OCI-LY7 (cell line): ENCODE measurements around the gene SCGB1D1. TPM values are rescaled to one million over a fixed set of nuclear protein-coding genes. Genes with fewer than 3 reads are reported as not detected.

Source experiments
- Bru-seq: library from RNA; stranded (reverse); fragments of 400-500 nt; gene quantifications from one replicate; lab custom pipeline; 2021; lab: Mats Ljungman, UMichigan
- BruChase-seq, 2 experiments: library from RNA; stranded (reverse); fragments of 400-500 nt; gene quantifications; one replicate each; lab custom pipeline; 2021; lab: Mats Ljungman, UMichigan
- BruUV-seq: library from RNA; stranded (reverse); fragments of 400-500 nt; replicated peaks from 2 replicates; lab custom pipeline; 2021; lab: Mats Ljungman, UMichigan
- CTCF ChIA-PET: fragments of 300-600 bp; sonication (Branson Sonifier 250); formaldehyde crosslinking; loops from one replicate; lab custom pipeline; 2022; ENCODE audit warnings: antibody characterized with exemption; ENCODE audit not compliant: unreplicated experiment; lab: Charles Lee
- POLR2A ChIA-PET: fragments of 300-600 bp; sonication (Branson Sonifier 250); formaldehyde crosslinking; loops from one replicate; lab custom pipeline; 2022; ENCODE audit warnings: antibody characterized with exemption; lab: Charles Lee
- DNase-seq: peaks from one replicate; pipeline ENCODE4 v3.0.0-alpha.2; 2015; ENCODE audit warnings: low spot score
- H2AFZ ChIP-seq: fragments of 200-600 bp; sonication (generic), shearing (Covaris generic); 2 replicates; pipeline ENCODE4 v1.6.1; 2014; ENCODE audit warnings: mild to moderate bottlenecking, antibody characterized with exemption, low read length, moderate library complexity
- H3K27ac ChIP-seq: fragments of 200-600 bp; sonication (generic); 2 replicates; pipeline ENCODE4 v1.5.1; 2014; ENCODE audit warnings: mixed run types, low read depth, mild to moderate bottlenecking, moderate library complexity, low read length, inconsistent platforms; ENCODE audit not compliant: poor library complexity, severe bottlenecking
- H3K36me3 ChIP-seq: fragments of 200-600 bp; sonication (generic); 2 replicates; pipeline ENCODE4 v1.6.1; 2014; ENCODE audit warnings: mild to moderate bottlenecking, antibody characterized with exemption, low read length, moderate library complexity, mixed read lengths; ENCODE audit not compliant: insufficient read depth
- H3K4me1 ChIP-seq: fragments of 200-600 bp; sonication (generic); 2 replicates; pipeline ENCODE4 v1.5.1; 2014; ENCODE audit warnings: mild to moderate bottlenecking, low read length; ENCODE audit not compliant: insufficient read depth, poor library complexity, severe bottlenecking
- H3K4me2 ChIP-seq: fragments of 200-600 bp; sonication (generic); 2 replicates; pipeline ENCODE4 v1.6.1; 2014; ENCODE audit warnings: mild to moderate bottlenecking, low read length
- H3K4me3 ChIP-seq: fragments of 200-600 bp; sonication (generic); 2 replicates; pipeline ENCODE4 v1.5.1; 2014; ENCODE audit warnings: mild to moderate bottlenecking, low read depth, low read length; ENCODE audit not compliant: poor library complexity, severe bottlenecking
- H3K79me2 ChIP-seq: fragments of 200-600 bp; sonication (generic); 2 replicates; pipeline ENCODE4 v1.6.1; 2016; ENCODE audit warnings: low read depth, mild to moderate bottlenecking, low read length, moderate library complexity, mixed read lengths; ENCODE audit not compliant: insufficient read depth
- H3K9me2 ChIP-seq: fragments of 200-600 bp; sonication (generic); 2 replicates; pipeline ENCODE4 v1.6.1; 2016; ENCODE audit warnings: mild to moderate bottlenecking, low read length, mixed read lengths; ENCODE audit not compliant: insufficient read depth
- H3K9me3 ChIP-seq: fragments of 200-600 bp; sonication (generic); 2 replicates; pipeline ENCODE4 v1.6.1; 2014; ENCODE audit warnings: mild to moderate bottlenecking, mixed run types, low read length, mixed read lengths
- H4K20me1 ChIP-seq: fragments of 200-600 bp; sonication (generic); 2 replicates; pipeline ENCODE4 v1.6.1; 2014; ENCODE audit warnings: mild to moderate bottlenecking, antibody characterized with exemption, low read length, moderate library complexity, mixed read lengths; ENCODE audit not compliant: insufficient read depth
- EZH2phosphoT487 ChIP-seq: fragments of 200-600 bp; sonication (generic); IDR thresholded peaks from 2 replicates; pipeline ENCODE4 v1.6.1; 2018; ENCODE audit warnings: low read depth, borderline replicate concordance, mild to moderate bottlenecking, mixed run types, antibody characterized with exemption, low read length, moderate library complexity, mixed read lengths
- intact Hi-C: fragments of 100-400 bp; cut with micrococcal nuclease; formaldehyde crosslinking; loops from one replicate; pipeline ENCODE4 v1.10.0; 2022; ENCODE audit not compliant: unreplicated experiment
- long read RNA-seq: library from polyadenylated mRNA; stranded (forward); transcript quantifications from one replicate; pipeline ENCODE4 v2.0.0, GENCODE V29; 2022
- total RNA-seq, 2 experiments: library from RNA; depleted of rRNA in 1 of 2; stranded (reverse); fragments of >200 nt in 1 of 2; shearing (Covaris generic) in 1 of 2; gene quantifications; 2 replicates each; pipeline ENCODE4 v1.2.3, GENCODE V29; 2014 to 2022
- TF ChIP-seq, protein P1 (sequence below): fragments of 200-600 bp; sonication (generic); conservative IDR thresholded peaks from 2 replicates; pipeline ENCODE4 v1.5.1; 2014; ENCODE audit warnings: mild to moderate bottlenecking, antibody characterized with exemption, low read length, moderate library complexity, mixed read lengths

SCGB1D1 gene, protein sequence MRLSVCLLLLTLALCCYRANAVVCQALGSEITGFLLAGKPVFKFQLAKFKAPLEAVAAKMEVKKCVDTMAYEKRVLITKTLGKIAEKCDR
- total RNA-seq (2014; rRNA removed; shearing (Covaris generic)), result not detected in 2 replicates
- not detected in 2 replicates for total RNA-seq (2022)
- Bru-seq, nascent RNA, result not detected
- BruChase-seq, experiment 1, labeled RNA remaining after a 6-hour chase, result percentile 15 among the genes with signal in this experiment
- BruChase-seq, experiment 2, labeled RNA remaining after a 2-hour chase, result not detected
- long read RNA-seq, partial matches to known transcripts, result 1 of 1 reads
- long read RNA-seq, other reads (novel, unspliced or antisense), result 0 of 1 reads

DNA sequence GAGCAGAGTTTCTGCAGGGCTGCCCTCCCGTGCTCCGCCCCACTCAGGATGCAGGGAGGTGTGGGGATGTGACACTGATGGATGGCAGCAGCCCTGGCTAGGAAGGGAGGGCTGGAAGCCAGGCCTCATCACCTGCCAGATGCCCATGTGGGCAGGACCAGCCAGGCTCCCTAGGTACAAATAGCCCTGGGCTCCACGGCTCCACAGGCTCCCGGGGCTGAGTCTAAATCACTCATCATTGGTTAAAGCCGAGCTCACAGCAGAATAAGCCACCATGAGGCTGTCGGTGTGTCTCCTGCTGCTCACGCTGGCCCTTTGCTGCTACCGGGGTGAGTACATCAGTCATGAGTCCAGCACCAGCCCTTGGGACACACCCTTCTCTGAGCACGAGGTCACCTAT, at the start of gene SCGB1D1:
Gene SCGB1D1, plus strand, starts transcription at position 206 of the 400 bp plus-strand sequence. Its CDS starts 69 bp downstream, at position 275.
- H3K9me2 ChIP-seq, result no peaks in the 10 kb centered on the region
- CTCF ChIA-PET, result no interaction called here
- no peak within 1 kb of the TSS for H3K4me2 ChIP-seq
- H3K4me1 ChIP-seq, result no peaks in the 10 kb centered on the region
- no TSS peak for BruUV-seq
- H3K79me2 ChIP-seq, result no peaks in the 10 kb centered on the region
- H3K4me3 ChIP-seq, result no peak within 1 kb of the TSS
- H3K27ac ChIP-seq, result no peak within 1 kb of the TSS
- no peaks in the 10 kb centered on the region for H4K20me1 ChIP-seq
- POLR2A ChIA-PET, result no interaction called here
- H2AFZ ChIP-seq, result no peak within 1 kb of the TSS
- H3K9me3 ChIP-seq, result no peaks in the 10 kb centered on the region
- TF ChIP-seq, protein P1, sequence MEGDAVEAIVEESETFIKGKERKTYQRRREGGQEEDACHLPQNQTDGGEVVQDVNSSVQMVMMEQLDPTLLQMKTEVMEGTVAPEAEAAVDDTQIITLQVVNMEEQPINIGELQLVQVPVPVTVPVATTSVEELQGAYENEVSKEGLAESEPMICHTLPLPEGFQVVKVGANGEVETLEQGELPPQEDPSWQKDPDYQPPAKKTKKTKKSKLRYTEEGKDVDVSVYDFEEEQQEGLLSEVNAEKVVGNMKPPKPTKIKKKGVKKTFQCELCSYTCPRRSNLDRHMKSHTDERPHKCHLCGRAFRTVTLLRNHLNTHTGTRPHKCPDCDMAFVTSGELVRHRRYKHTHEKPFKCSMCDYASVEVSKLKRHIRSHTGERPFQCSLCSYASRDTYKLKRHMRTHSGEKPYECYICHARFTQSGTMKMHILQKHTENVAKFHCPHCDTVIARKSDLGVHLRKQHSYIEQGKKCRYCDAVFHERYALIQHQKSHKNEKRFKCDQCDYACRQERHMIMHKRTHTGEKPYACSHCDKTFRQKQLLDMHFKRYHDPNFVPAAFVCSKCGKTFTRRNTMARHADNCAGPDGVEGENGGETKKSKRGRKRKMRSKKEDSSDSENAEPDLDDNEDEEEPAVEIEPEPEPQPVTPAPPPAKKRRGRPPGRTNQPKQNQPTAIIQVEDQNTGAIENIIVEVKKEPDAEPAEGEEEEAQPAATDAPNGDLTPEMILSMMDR, result no peak
- TF ChIP-seq EZH2phosphoT487, result no peak
- no peak for DNase-seq
- intact Hi-C loops, result no loop called here
- H3K36me3 ChIP-seq, result no peaks in the 10 kb centered on the region

DNA sequence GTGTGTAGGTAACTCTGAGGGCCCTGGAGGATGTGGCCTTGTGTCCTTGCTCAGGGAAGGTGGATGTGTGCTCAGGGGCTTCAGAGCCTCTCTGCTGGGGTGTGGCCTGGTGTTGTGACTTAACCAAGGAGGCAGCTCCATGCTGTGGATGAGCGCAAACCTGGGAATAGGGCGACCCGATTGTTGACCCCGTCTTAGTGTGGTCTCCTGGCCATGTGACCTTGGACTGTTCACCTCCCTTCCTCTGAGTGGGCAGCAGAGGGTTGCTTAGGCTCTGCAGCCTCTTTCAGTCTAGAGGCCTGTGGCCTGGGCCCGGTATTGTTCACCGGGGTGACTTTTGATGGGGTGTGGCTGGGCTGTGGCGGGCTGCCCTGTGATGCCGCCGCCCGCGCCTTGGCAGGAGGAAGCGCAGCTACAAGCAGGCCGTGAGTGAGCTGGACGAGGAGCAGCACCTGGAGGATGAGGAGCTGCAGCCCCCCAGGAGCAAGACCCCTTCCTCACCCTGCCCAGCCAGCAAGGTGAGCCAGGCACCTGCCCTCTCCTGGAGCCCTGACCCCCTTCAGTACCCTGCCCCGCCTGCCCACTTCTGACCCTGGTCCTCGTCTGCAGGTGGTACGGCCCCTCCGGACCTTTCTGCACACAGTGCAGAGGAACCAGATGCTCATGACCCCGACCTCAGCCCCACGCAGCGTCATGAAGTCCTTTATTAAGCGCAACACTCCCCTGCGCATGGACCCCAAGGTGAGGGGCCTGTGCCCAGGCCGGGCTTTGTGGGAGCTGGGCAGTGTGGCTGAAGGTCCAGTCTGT, 49.5 kb upstream of the SCGB1D1 start:
- CTCF ChIA-PET, result no interaction called here
- no peaks in the 10 kb centered on the region for H3K4me1 ChIP-seq
- peaks cover 100% of the 10 kb centered on the region for H3K36me3 ChIP-seq
- intact Hi-C loops, result no loop called here
- no peak for DNase-seq
- H3K27ac ChIP-seq, result no peak overlapping the region
- peaks cover 17% of the 10 kb centered on the region; the same call in 1 of the 2 replicates for H3K79me2 ChIP-seq
- POLR2A ChIA-PET, result no interaction called here
- H3K9me2 ChIP-seq, result no peaks in the 10 kb centered on the region
- no peak overlapping the region for H2AFZ ChIP-seq
- peaks cover 8% of the 10 kb centered on the region; the same call in 1 of the 2 replicates for H4K20me1 ChIP-seq
- H3K9me3 ChIP-seq, result no peaks in the 10 kb centered on the region
- H3K4me2 ChIP-seq, result no peak overlapping the region
- TF ChIP-seq, protein P1, result no peak
- TF ChIP-seq EZH2phosphoT487, result no peak
- no TSS peak for BruUV-seq
- H3K4me3 ChIP-seq, result no peak overlapping the region
